Measurements from ENCODE around the gene NCKAP1. TPM values are rescaled to one million over a fixed set of nuclear protein-coding genes. Genes with fewer than 3 reads are reported as not detected.

NCKAP1 gene
- total RNA-seq, 1 experiment from 2014 or later, result 115 TPM

GRCh38 chr2:182903566-182903965 is 134.7 kb downstream of the NCKAP1 start:
- no peak for TF ChIP-seq JUND (IDR thresholded peaks at IDR 0.05)
- no peak for TF ChIP-seq SP1 (IDR thresholded peaks at IDR 0.05; ENCODE audit: low read depth)
- TF ChIP-seq CEBPB (IDR thresholded peaks at IDR 0.05; ENCODE audit: low read depth), result no peak
- BruUV-seq (replicated peaks), result no TSS peak
- no peak overlapping the region for H2AFZ ChIP-seq (ENCODE audit: low read depth, low read length, poor library complexity, severe bottlenecking)
- no peaks in the 10 kb centered on the region for H3K9me2 ChIP-seq (ENCODE audit: insufficient read depth)
- H3K9me3 ChIP-seq (ENCODE audit: control insufficient read depth in 1 of 2, insufficient read depth in 1 of 2, low read depth in 1 of 2, low read length in 2 of 2), result no peaks in the 10 kb centered on the region
- H3K36me3 ChIP-seq (ENCODE audit: control insufficient read depth in 1 of 2, insufficient read depth in 2 of 2, low read length in 2 of 2), result peaks cover 0 to 4% of the 10 kb centered on the region in 2 experiments; a peak in 1 of 4 replicates
- H3K4me2 ChIP-seq (ENCODE audit: low read length), result no peak overlapping the region
- H4K20me1 ChIP-seq (ENCODE audit: insufficient read depth), result no peaks in the 10 kb centered on the region
- DNase-seq (ENCODE audit: low read depth, low spot score), result no peak
- intact Hi-C loops (cut with micrococcal nuclease), result no loop called here
- H3K9ac ChIP-seq (ENCODE audit: low read length), result no peak overlapping the region
- POLR2A ChIA-PET, result no interaction called here
- no peaks in the 10 kb centered on the region for H3K79me2 ChIP-seq (ENCODE audit: insufficient read depth, low read length)
- peaks cover 3 to 6% of the 10 kb centered on the region in 2 experiments; a peak in 1 of 4 replicates for H3K4me1 ChIP-seq (ENCODE audit: control insufficient read depth in 1 of 2, insufficient read depth in 2 of 2, low read length in 2 of 2)
- RAD21 ChIA-PET (ENCODE audit: low non-redundant PET in 1 of 2, low total read pairs in 2 of 2, uncharacterized antibody in 2 of 2, unreplicated experiment in 2 of 2), result no interaction called here
- CTCF ChIA-PET, result no interaction called here
- ATAC-seq, result no peak
- no peak overlapping the region for H3K4me3 ChIP-seq (replicated peaks in 1 of 2; ENCODE audit: low read depth in 1 of 2, low read length in 2 of 2)
- H3K27me3 ChIP-seq (ENCODE audit: insufficient read depth, low read length), result no peaks in the 10 kb centered on the region
- no peak overlapping the region for H3K27ac ChIP-seq (ENCODE audit: low read depth, low read length)

- no peak overlapping the region for H3K4me3 ChIP-seq (replicated peaks in 1 of 2; ENCODE audit: low read depth in 1 of 2, low read length in 2 of 2)
- peaks cover 0 to 4% of the 10 kb centered on the region in 2 experiments; a peak in 1 of 4 replicates for H3K36me3 ChIP-seq (ENCODE audit: control insufficient read depth in 1 of 2, insufficient read depth in 2 of 2, low read length in 2 of 2)
- POLR2A ChIA-PET, result no interaction called here
- no peaks in the 10 kb centered on the region for H4K20me1 ChIP-seq (ENCODE audit: insufficient read depth)
- no TSS peak for BruUV-seq (replicated peaks)
- RAD21 ChIA-PET (ENCODE audit: low non-redundant PET in 1 of 2, low total read pairs in 2 of 2, uncharacterized antibody in 2 of 2, unreplicated experiment in 2 of 2), result no interaction called here
- H3K79me2 ChIP-seq (ENCODE audit: insufficient read depth, low read length), result no peaks in the 10 kb centered on the region
- no peaks in the 10 kb centered on the region for H3K27me3 ChIP-seq (ENCODE audit: insufficient read depth, low read length)
- intact Hi-C loops (cut with micrococcal nuclease), result no loop called here
- no peaks in the 10 kb centered on the region for H3K4me1 ChIP-seq (ENCODE audit: control insufficient read depth in 1 of 2, insufficient read depth in 2 of 2, low read length in 2 of 2)
- H3K9ac ChIP-seq (ENCODE audit: low read length), result no peak overlapping the region
- no peak overlapping the region for H2AFZ ChIP-seq (ENCODE audit: low read depth, low read length, poor library complexity, severe bottlenecking)
- H3K9me3 ChIP-seq (ENCODE audit: control insufficient read depth in 1 of 2, insufficient read depth in 1 of 2, low read depth in 1 of 2, low read length in 2 of 2), result no peaks in the 10 kb centered on the region
- ATAC-seq (0 out of 2 replicates have a peak, but pooled peaks have one; percentile 20), DNase-seq (ENCODE audit: low read depth, low spot score) (no peak)
- H3K27ac ChIP-seq (ENCODE audit: low read depth, low read length), result no peak overlapping the region
- CTCF ChIA-PET, result no interaction called here
- H3K4me2 ChIP-seq (ENCODE audit: low read length), result no peak overlapping the region
- H3K9me2 ChIP-seq (ENCODE audit: insufficient read depth), result no peaks in the 10 kb centered on the region
- TF ChIP-seq SP1 (IDR thresholded peaks at IDR 0.05; ENCODE audit: low read depth), result no peak
- TF ChIP-seq YY1 (IDR thresholded peaks at IDR 0.05; ENCODE audit: extremely low read depth, insufficient replicate concordance, low read depth, low read length), result no peak
- TF ChIP-seq POLR2AphosphoS5 (IDR thresholded peaks at IDR 0.05; ENCODE audit: low read depth, low read length), result no peak
- no peak for TF ChIP-seq TCF7L2 (IDR thresholded peaks at IDR 0.05; ENCODE audit: borderline replicate concordance, extremely low read depth, insufficient read depth, insufficient read length)
- TF ChIP-seq FOSL1 (IDR thresholded peaks at IDR 0.05; ENCODE audit: low read depth), result no peak
- TF ChIP-seq, protein P1, sequence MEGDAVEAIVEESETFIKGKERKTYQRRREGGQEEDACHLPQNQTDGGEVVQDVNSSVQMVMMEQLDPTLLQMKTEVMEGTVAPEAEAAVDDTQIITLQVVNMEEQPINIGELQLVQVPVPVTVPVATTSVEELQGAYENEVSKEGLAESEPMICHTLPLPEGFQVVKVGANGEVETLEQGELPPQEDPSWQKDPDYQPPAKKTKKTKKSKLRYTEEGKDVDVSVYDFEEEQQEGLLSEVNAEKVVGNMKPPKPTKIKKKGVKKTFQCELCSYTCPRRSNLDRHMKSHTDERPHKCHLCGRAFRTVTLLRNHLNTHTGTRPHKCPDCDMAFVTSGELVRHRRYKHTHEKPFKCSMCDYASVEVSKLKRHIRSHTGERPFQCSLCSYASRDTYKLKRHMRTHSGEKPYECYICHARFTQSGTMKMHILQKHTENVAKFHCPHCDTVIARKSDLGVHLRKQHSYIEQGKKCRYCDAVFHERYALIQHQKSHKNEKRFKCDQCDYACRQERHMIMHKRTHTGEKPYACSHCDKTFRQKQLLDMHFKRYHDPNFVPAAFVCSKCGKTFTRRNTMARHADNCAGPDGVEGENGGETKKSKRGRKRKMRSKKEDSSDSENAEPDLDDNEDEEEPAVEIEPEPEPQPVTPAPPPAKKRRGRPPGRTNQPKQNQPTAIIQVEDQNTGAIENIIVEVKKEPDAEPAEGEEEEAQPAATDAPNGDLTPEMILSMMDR (IDR thresholded peaks at IDR 0.05 in 2 of 3, conservative IDR thresholded peaks at IDR 0.05 in 1 of 3; ENCODE audit: borderline replicate concordance in 1 of 3, insufficient read depth in 1 of 3, low read depth in 2 of 3, low read length in 2 of 3), result no peak
- no peak for TF ChIP-seq REST (IDR thresholded peaks at IDR 0.05; ENCODE audit: low read depth)
- TF ChIP-seq, protein P2, sequence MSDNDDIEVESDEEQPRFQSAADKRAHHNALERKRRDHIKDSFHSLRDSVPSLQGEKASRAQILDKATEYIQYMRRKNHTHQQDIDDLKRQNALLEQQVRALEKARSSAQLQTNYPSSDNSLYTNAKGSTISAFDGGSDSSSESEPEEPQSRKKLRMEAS (IDR thresholded peaks at IDR 0.05), result no peak
- no peak for TF ChIP-seq RAD21 (IDR thresholded peaks at IDR 0.05; ENCODE audit: low read depth)
- no peak for TF ChIP-seq EZH2phosphoT487 (IDR thresholded peaks at IDR 0.05; ENCODE audit: borderline replicate concordance)
- no peak for TF ChIP-seq POLR2A (IDR thresholded peaks at IDR 0.05; ENCODE audit: borderline replicate concordance, extremely low read depth, insufficient read depth, insufficient read length)
- no peak for TF ChIP-seq JUND (IDR thresholded peaks at IDR 0.05)
Measured at GRCh38 chr2:182901748-182902147, 136.5 kb downstream of the NCKAP1 start.
